CD4-positive, CD25-positive, alpha-beta regulatory T cell (primary cell): Measurements from ENCODE around the gene MELK. TPM values are rescaled to one million over a fixed set of nuclear protein-coding genes. Genes with fewer than 3 reads are reported as not detected.
"Not testable (repeated sequence)": the region's sequence is repeated elsewhere in the genome, so short reads cannot be mapped to it uniquely, and the experiment has no call there.

Source experiments
- ATAC-seq, 2 donors: fragments of 150-1000 bp; cut with Tn5 transposase; one replicate each; pipeline ENCODE4 v1.10.0; 2021; ENCODE audit warnings: low read depth in 2 of 2, moderate number of reproducible peaks in 2 of 2, moderate library complexity in 1 of 2
- DNase-seq, 3 donors: peaks; one replicate each; pipeline versions ENCODE4 v3.0.0 to v3.0.0-alpha.2; 2012 to 2022; ENCODE audit warnings: mixed read lengths in 1 of 3
- H3K27ac ChIP-seq: one replicate; pipeline ENCODE4 v1.7.0; 2013; ENCODE audit warnings: mild to moderate bottlenecking, low read length; ENCODE audit not compliant: insufficient read depth, poor library complexity, severe bottlenecking
- H3K27me3 ChIP-seq: one replicate; pipeline ENCODE4 v1.7.0; 2013; ENCODE audit warnings: low read length; ENCODE audit not compliant: control insufficient read depth, insufficient read depth
- H3K36me3 ChIP-seq: one replicate; pipeline ENCODE4 v1.7.0; 2013; ENCODE audit warnings: mild to moderate bottlenecking, low read length, moderate library complexity; ENCODE audit not compliant: control insufficient read depth, insufficient read depth
- H3K4me1 ChIP-seq: 2 replicates; pipeline ENCODE4 v1.7.0; 2013; ENCODE audit warnings: mild to moderate bottlenecking, low read length; ENCODE audit not compliant: insufficient read depth, control insufficient read depth, poor library complexity, severe bottlenecking
- H3K4me3 ChIP-seq: one replicate; pipeline ENCODE4 v1.7.0; 2013; ENCODE audit warnings: low read depth, mild to moderate bottlenecking, low read length, moderate library complexity
- H3K9me3 ChIP-seq, 2 experiments: 1 replicate in 1 of 2; 2 replicates in 1 of 2; pipeline ENCODE4 v1.7.0; 2013; ENCODE audit warnings: low read length in 2 of 2, mild to moderate bottlenecking in 1 of 2, moderate library complexity in 1 of 2; ENCODE audit not compliant: control insufficient read depth in 2 of 2
- H3K27ac Mint-ChIP-seq, 3 donors: one replicate each; pipeline ENCODE4 v1.8.0; 2020 to 2022; ENCODE audit warnings: mild to moderate bottlenecking in 3 of 3, mixed read lengths in 3 of 3, moderate library complexity in 2 of 3
- H3K27me3 Mint-ChIP-seq: one replicate; pipeline ENCODE4 v1.8.0; 2022; ENCODE audit warnings: mild to moderate bottlenecking, mixed read lengths
- H3K36me3 Mint-ChIP-seq: one replicate; pipeline ENCODE4 v1.8.0; 2020; ENCODE audit warnings: mixed read lengths
- H3K4me1 Mint-ChIP-seq, 4 donors: one replicate each; pipeline ENCODE4 v1.8.0; 2020 to 2022; ENCODE audit warnings: mixed read lengths in 4 of 4, mild to moderate bottlenecking in 1 of 4
- H3K4me3 Mint-ChIP-seq, 4 donors: one replicate each; pipeline ENCODE4 v1.8.0; 2020 to 2022; ENCODE audit warnings: mild to moderate bottlenecking in 4 of 4, mixed read lengths in 4 of 4, moderate library complexity in 3 of 4
- H3K9me3 Mint-ChIP-seq, 7 donors: one replicate each; pipeline ENCODE4 v1.8.0; 2020 to 2022; ENCODE audit warnings: mixed read lengths in 7 of 7, mild to moderate bottlenecking in 3 of 7, moderate library complexity in 2 of 7
- polyA plus RNA-seq, 4 donors: library from polyadenylated mRNA; unstranded; fragments of 300-500 nt; fragmentation: Illumina TruSeq; gene quantifications; one replicate each; pipeline ENCODE4 v1.2.3, GENCODE V29; 2021
- total RNA-seq: library from RNA; stranded (reverse); gene quantifications from one replicate; pipeline ENCODE4 v1.2.3, GENCODE V29; 2022

Gene MELK
- total and polyA plus RNA-seq, 5 donors from 2014 or later: 0.90 to 5.5 (median 2.2) TPM

GRCh38 chr9:36547598-36547997 is 25.1 kb upstream of the MELK start:
- H3K27ac ChIP-seq: no peak overlapping the region
- peaks cover 8% of the 10 kb centered on the region for H3K27me3 ChIP-seq
- H3K9me3 Mint-ChIP-seq: peaks cover 0 to 2% (median 0%) of the 10 kb centered on the region in 7 donors
- H3K4me1 Mint-ChIP-seq: no peaks in the 10 kb centered on the region
- H3K27me3 Mint-ChIP-seq: peaks cover 7% of the 10 kb centered on the region
- H3K4me3 Mint-ChIP-seq: no peak overlapping the region
- no peak overlapping the region for H3K4me3 ChIP-seq
- ATAC-seq: no peak
- no peaks in the 10 kb centered on the region for H3K36me3 ChIP-seq
- H3K4me1 ChIP-seq: no peaks in the 10 kb centered on the region
- H3K36me3 Mint-ChIP-seq: no peaks in the 10 kb centered on the region
- H3K27ac Mint-ChIP-seq: no peak overlapping the region
- no peak for DNase-seq
- H3K9me3 ChIP-seq: no peaks in the 10 kb centered on the region

GRCh38 chr9:36548454-36548853 is 24.2 kb upstream of the MELK start:
- no peak for ATAC-seq
- Mint-ChIP-seq H3K9me3 (peaks cover 0 to 2% (median 0%) of the 10 kb centered on the region in 7 donors), H3K4me1 (no peaks in the 10 kb centered on the region), H3K27ac (no peak overlapping the region), H3K27me3 (peaks cover 7% of the 10 kb centered on the region), H3K36me3 (no peaks in the 10 kb centered on the region), H3K4me3 (no peak overlapping the region)
- Histone ChIP-seq H3K4me3 (no peak overlapping the region), H3K9me3 (no peaks in the 10 kb centered on the region), H3K27ac (no peak overlapping the region), H3K27me3 (peaks cover 8% of the 10 kb centered on the region), H3K4me1 (no peaks in the 10 kb centered on the region), H3K36me3 (no peaks in the 10 kb centered on the region)
- DNase-seq: no peak

GRCh38 chr9:36550135-36550534 is 22.6 kb upstream of the MELK start:
- peaks cover 7% of the 10 kb centered on the region for H3K27me3 Mint-ChIP-seq
- H3K27ac ChIP-seq: no peak overlapping the region
- no peaks in the 10 kb centered on the region for H3K36me3 ChIP-seq
- no peaks in the 10 kb centered on the region for H3K4me1 ChIP-seq
- H3K27me3 ChIP-seq: peaks cover 8% of the 10 kb centered on the region
- no peaks in the 10 kb centered on the region for H3K4me1 Mint-ChIP-seq
- H3K36me3 Mint-ChIP-seq: no peaks in the 10 kb centered on the region
- H3K4me3 Mint-ChIP-seq: no peak overlapping the region
- H3K9me3 Mint-ChIP-seq: peaks cover 0 to 2% (median 0%) of the 10 kb centered on the region in 7 donors
- H3K9me3 ChIP-seq: no peaks in the 10 kb centered on the region
- no peak overlapping the region for H3K27ac Mint-ChIP-seq
- DNase-seq: no peak
- no peak overlapping the region for H3K4me3 ChIP-seq
- ATAC-seq: no peak

- H3K27me3 Mint-ChIP-seq, H3K9me3 Mint-ChIP-seq, H3K36me3 Mint-ChIP-seq, H3K36me3 ChIP-seq, H3K27ac Mint-ChIP-seq, ATAC-seq, H3K4me3 Mint-ChIP-seq, H3K27ac ChIP-seq, H3K4me1 ChIP-seq, H3K9me3 ChIP-seq, H3K4me3 ChIP-seq, H3K4me1 Mint-ChIP-seq, DNase-seq, H3K27me3 ChIP-seq: not testable (repeated sequence)
Observed at GRCh38 chr9:36550631-36551098, 22.0 kb upstream of the MELK start.

GRCh38 chr9:36551129-36551528 is 21.6 kb upstream of the MELK start:
- no peak for ATAC-seq
- Mint-ChIP-seq H3K9me3 (peaks cover 0 to 2% (median 0%) of the 10 kb centered on the region in 7 donors), H3K4me1 (peaks cover 0 to 5% (median 2%) of the 10 kb centered on the region in 4 donors), H3K27ac (no peak overlapping the region), H3K27me3 (peaks cover 7% of the 10 kb centered on the region), H3K4me3 (no peak overlapping the region), H3K36me3 (no peaks in the 10 kb centered on the region)
- Histone ChIP-seq H3K36me3 (no peaks in the 10 kb centered on the region), H3K9me3 (no peaks in the 10 kb centered on the region), H3K4me3 (no peak overlapping the region), H3K27me3 (peaks cover 8% of the 10 kb centered on the region), H3K4me1 (no peaks in the 10 kb centered on the region), H3K27ac (no peak overlapping the region)
- no peak for DNase-seq

- Mint-ChIP-seq H3K4me3 (no peak overlapping the region), H3K27ac (no peak overlapping the region), H3K36me3 (no peaks in the 10 kb centered on the region), H3K27me3 (peaks cover 7% of the 10 kb centered on the region), H3K4me1 (peaks cover 0 to 5% (median 2%) of the 10 kb centered on the region in 4 donors), H3K9me3 (peaks cover 0 to 2% (median 0%) of the 10 kb centered on the region in 7 donors)
- peaks cover 8% of the 10 kb centered on the region for H3K27me3 ChIP-seq
- H3K4me3 ChIP-seq: no peak overlapping the region
- H3K9me3 ChIP-seq: no peaks in the 10 kb centered on the region
- no peak overlapping the region for H3K27ac ChIP-seq
- ATAC-seq (no peak), DNase-seq (no peak)
- H3K36me3 ChIP-seq: no peaks in the 10 kb centered on the region
- no peaks in the 10 kb centered on the region for H3K4me1 ChIP-seq
Observed at GRCh38 chr9:36551910-36552309, 20.8 kb upstream of the MELK start.

GRCh38 chr9:36559036-36559695 is 13.5 kb upstream of the MELK start:
- Mint-ChIP-seq H3K27me3 (peaks cover 8% of the 10 kb centered on the region), H3K4me3 (peak overlapping the region in 1 of 4 donors; percentile 23), H3K36me3 (no peaks in the 10 kb centered on the region), H3K9me3 (no peaks in the 10 kb centered on the region), H3K4me1 (peaks cover 2 to 6% (median 4%) of the 10 kb centered on the region in 4 donors), H3K27ac (no peak overlapping the region)
- DNase-seq: no peak
- no peaks in the 10 kb centered on the region for H3K36me3 ChIP-seq
- H3K27me3 ChIP-seq: no peaks in the 10 kb centered on the region
- no peaks in the 10 kb centered on the region for H3K9me3 ChIP-seq
- no peak overlapping the region for H3K27ac ChIP-seq
- ATAC-seq: no peak
- no peak overlapping the region for H3K4me3 ChIP-seq
- no peaks in the 10 kb centered on the region for H3K4me1 ChIP-seq

GRCh38 chr9:36560771-36561170 is 11.9 kb upstream of the MELK start:
- Histone ChIP-seq H3K9me3 (no peaks in the 10 kb centered on the region), H3K27me3 (no peaks in the 10 kb centered on the region), H3K4me3 (no peak overlapping the region), H3K27ac (no peak overlapping the region), H3K36me3 (no peaks in the 10 kb centered on the region), H3K4me1 (no peaks in the 10 kb centered on the region)
- H3K27me3 Mint-ChIP-seq: peaks cover 8% of the 10 kb centered on the region
- peaks cover under 1 to 6% (median 2%) of the 10 kb centered on the region in 4 donors for H3K4me1 Mint-ChIP-seq
- no peaks in the 10 kb centered on the region for H3K36me3 Mint-ChIP-seq
- ATAC-seq (no peak), DNase-seq (no peak)
- H3K27ac Mint-ChIP-seq: no peak overlapping the region
- no peak overlapping the region for H3K4me3 Mint-ChIP-seq
- no peaks in the 10 kb centered on the region for H3K9me3 Mint-ChIP-seq
